HepG2 (cell line): ENCODE results near the gene SLC38A2.

Source experiments
- HNRNPK ChIP-seq: fragments of 200-400 bp; formaldehyde crosslinking; IDR thresholded peaks from 2 replicates; pipeline ENCODE4 v1.6.1; 2018; ENCODE audit warnings: low read length, low read depth, moderate library complexity, mild to moderate bottlenecking; ENCODE audit not compliant: poor library complexity, severe bottlenecking
- MTA1 ChIP-seq: sonication (generic); formaldehyde crosslinking; IDR thresholded peaks from 2 replicates; pipeline ENCODE4 v1.4.0; 2020; ENCODE audit warnings: missing genetic modification reagents, mild to moderate bottlenecking, borderline replicate concordance
- POLR2A ChIP-seq, 2 experiments: IDR thresholded peaks; 2 replicates each; pipeline ENCODE4 v1.6.1; 2011; ENCODE audit warnings: low read depth in 2 of 2, low read length in 2 of 2, mild to moderate bottlenecking in 1 of 2, moderate library complexity in 1 of 2; ENCODE audit not compliant: insufficient read depth in 1 of 2
- POLR2AphosphoS5 ChIP-seq: IDR thresholded peaks from 2 replicates; pipeline ENCODE4 v1.6.1; 2012; ENCODE audit warnings: low read depth, low read length
- RELA ChIP-seq: sonication (generic); formaldehyde crosslinking; IDR thresholded peaks from 2 replicates; pipeline ENCODE4 v1.4.0; 2020; ENCODE audit warnings: missing genetic modification reagents
- RFX5 ChIP-seq: IDR thresholded peaks from 2 replicates; pipeline ENCODE4 v1.6.1; 2011; ENCODE audit warnings: low read depth, low read length, improper control_type of control experiment
- SMC3 ChIP-seq: IDR thresholded peaks from 2 replicates; pipeline ENCODE4 v1.6.1; 2011; ENCODE audit warnings: low read length, improper control_type of control experiment
- TCF12 ChIP-seq, 2 experiments: fragments of 450-650 bp in 1 of 2; sonication (generic) in 1 of 2; formaldehyde crosslinking in 1 of 2; IDR thresholded peaks; 2 replicates each; pipeline versions ENCODE4 v1.6.1 to v1.8.0; 2017 to 2022; ENCODE audit warnings: antibody characterized with exemption in 1 of 2, mild to moderate bottlenecking in 1 of 2, missing genetic modification reagents in 1 of 2, moderate library complexity in 1 of 2
- ZNF652 ChIP-seq: IDR thresholded peaks from 2 replicates; pipeline ENCODE4 v1.6.1; 2016; ENCODE audit warnings: low read depth, borderline replicate concordance
- ZSCAN30 ChIP-seq: sonication (generic); formaldehyde crosslinking; IDR thresholded peaks from 2 replicates; pipeline ENCODE4 v1.5.0; 2020; ENCODE audit warnings: mild to moderate bottlenecking, missing genetic modification reagents
- TF ChIP-seq, protein P1 (sequence below): sonication (generic); formaldehyde crosslinking; IDR thresholded peaks from 2 replicates; pipeline ENCODE4 v1.8.1; 2023; ENCODE audit warnings: mild to moderate bottlenecking, missing genetic modification reagents, borderline replicate concordance

DNA sequence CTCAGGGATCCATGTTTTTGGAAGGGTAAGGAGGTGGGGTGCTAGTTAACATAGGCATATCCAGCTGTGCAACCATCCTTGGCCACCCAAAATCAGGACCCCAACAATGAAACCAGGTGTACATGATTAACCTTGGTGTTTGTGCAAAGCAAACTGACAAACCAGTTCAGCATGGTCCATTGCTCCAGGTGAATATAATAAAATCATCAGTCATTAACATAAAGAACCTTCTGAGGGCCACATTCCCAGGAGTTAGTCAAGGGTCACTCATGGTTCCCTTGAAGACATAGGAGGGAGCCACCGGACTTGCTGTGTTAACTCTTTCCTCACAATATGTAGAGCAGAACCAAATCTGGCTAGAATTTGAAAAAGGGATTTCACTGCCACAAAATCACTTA is 17.8 kb downstream of the SLC38A2 start:
- TF ChIP-seq RFX5 (no peak), POLR2AphosphoS5 (no peak), POLR2A (IDR thresholded peaks at IDR 0.05; ENCODE audit: insufficient read depth in 1 of 2, low read depth in 2 of 2, low read length in 2 of 2) (no peak), ZNF652 (CRISPR knock-in tag) (peak; percentile 47; the same call in 1 of the 2 replicates), ZSCAN30 (CRISPR knock-in tag) (no peak), TCF12 (IDR thresholded peaks at IDR 0.05) (no peak), TCF12 (CRISPR knock-in tag; IDR thresholded peaks at IDR 0.05) (no peak), RELA (CRISPR knock-in tag) (no peak), MTA1 (CRISPR knock-in tag) (no peak), SMC3 (no peak), HNRNPK (no peak)
- TF ChIP-seq, protein P1, sequence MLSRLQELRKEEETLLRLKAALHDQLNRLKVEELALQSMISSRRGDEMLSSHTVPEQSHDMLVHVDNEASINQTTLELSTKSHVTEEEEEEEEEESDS (CRISPR knock-in tag) = no peak
